K562 (cell line): ENCODE results near the gene RMND5A. TPM values are rescaled to one million over a fixed set of nuclear protein-coding genes. Genes with fewer than 3 reads are reported as not detected.

ENCODE experiments used
- ATAC-seq: fragments of 200-7000 bp; cut with Tn5 transposase; 3 replicates; pipeline ENCODE4 v1.9.1; 2020; ENCODE audit warnings: moderate library complexity
- BruUV-seq: library from RNA; stranded (reverse); fragments of 400-500 nt; replicated peaks from 2 replicates; lab custom pipeline; 2021; lab: Mats Ljungman, UMichigan
- CTCF ChIA-PET: fragments of 300-600 bp; formaldehyde crosslinking; extraction: SDS; loops from one replicate; lab custom pipeline; 2021; ENCODE audit warnings: low intra/inter-chr PET ratio; lab: Yijun Ruan, JAX
- POLR2A ChIA-PET: fragments of 300-600, 350-650 bp; sonication (Branson Sonifier 250); formaldehyde crosslinking; extraction: SDS; loops from one replicate; lab custom pipeline; 2021; ENCODE audit warnings: antibody characterized with exemption, inconsistent platforms; lab: Yijun Ruan, JAX
- DNase-seq, 4 experiments: peaks; one replicate each; pipeline versions ENCODE4 v3.0.0 to v3.0.0-alpha.2; 2011 to 2018; ENCODE audit warnings: low spot score in 3 of 4, mixed read lengths in 3 of 4; ENCODE audit errors: extremely low read depth in 1 of 4
- FAIRE-seq: peaks from 2 replicates; lab custom pipeline; 2011; peaks lifted over from hg19 to GRCh38; lab: Jason Lieb, UNC
- H2AFZ ChIP-seq: 2 replicates; pipeline ENCODE4 v1.6.0; 2011; ENCODE audit warnings: low read depth, low read length, control low read depth, inconsistent platforms
- H3K27ac ChIP-seq: fragments of 200-600 bp; 3 replicates; pipeline ENCODE4 v1.8.0; 2011; ENCODE audit warnings: low read depth, mild to moderate bottlenecking, control low read depth, inconsistent platforms, low read length, moderate library complexity, mixed read lengths; ENCODE audit errors: extremely low read depth
- H3K27me3 ChIP-seq, 2 experiments: fragments of 300-600 bp in 1 of 2; 2 replicates in 1 of 2; 3 replicates in 1 of 2; pipeline versions ENCODE4 v1.6.0 to v1.8.0; 2011; ENCODE audit warnings: inconsistent platforms in 2 of 2, low read length in 2 of 2, mild to moderate bottlenecking in 1 of 2, mixed read lengths in 1 of 2, moderate library complexity in 1 of 2; ENCODE audit not compliant: control insufficient read depth in 2 of 2, insufficient read depth in 2 of 2
- H3K36me3 ChIP-seq: fragments of 300-600 bp; 3 replicates; pipeline ENCODE4 v1.8.0; 2011; ENCODE audit warnings: mild to moderate bottlenecking, low read length, inconsistent platforms; ENCODE audit not compliant: control insufficient read depth, insufficient read depth
- H3K4me1 ChIP-seq, 2 experiments: fragments of 200-600 bp in 1 of 2; replicated peaks in 1 of 2; 2 replicates in 1 of 2; 3 replicates in 1 of 2; pipeline versions ENCODE4 v1.5.1 to v1.8.0; 2011; ENCODE audit warnings: inconsistent platforms in 2 of 2, low read length in 2 of 2, mild to moderate bottlenecking in 1 of 2, mixed read lengths in 1 of 2, moderate library complexity in 1 of 2; ENCODE audit not compliant: control insufficient read depth in 2 of 2, insufficient read depth in 2 of 2
- H3K4me2 ChIP-seq: 2 replicates; pipeline ENCODE4 v1.6.1; 2011; ENCODE audit warnings: low read length, control low read depth, inconsistent platforms, mixed read lengths; ENCODE audit not compliant: insufficient read depth
- H3K4me3 ChIP-seq: fragments of 200-600 bp; sonication (generic), shearing (Covaris generic); 2 replicates; pipeline ENCODE4 v1.5.1; 2016; ENCODE audit warnings: control low read depth, inconsistent platforms
- H3K79me2 ChIP-seq: fragments of 200-600 bp; 3 replicates; pipeline ENCODE4 v1.8.0; 2011; ENCODE audit warnings: low read length, inconsistent platforms; ENCODE audit not compliant: control insufficient read depth, insufficient read depth
- H3K9ac ChIP-seq, 2 experiments: 2 replicates each; pipeline versions ENCODE4 v1.6.0 to v1.6.1; 2011; ENCODE audit warnings: low read depth in 2 of 2, low read length in 2 of 2, control low read depth in 1 of 2, inconsistent platforms in 1 of 2, mild to moderate bottlenecking in 1 of 2, mixed read lengths in 1 of 2; ENCODE audit not compliant: insufficient read depth in 1 of 2
- H3K9me1 ChIP-seq: one replicate; pipeline ENCODE4 v1.6.0; 2011; ENCODE audit warnings: inconsistent platforms, mild to moderate bottlenecking, low read length, moderate library complexity; ENCODE audit not compliant: control insufficient read depth, insufficient read depth
- H3K9me3 ChIP-seq: replicated peaks from 2 replicates; pipeline ENCODE4 v1.5.1; 2011; ENCODE audit warnings: low read depth, low read length, inconsistent platforms; ENCODE audit not compliant: control insufficient read depth, insufficient read depth
- H4K20me1 ChIP-seq: replicated peaks from 2 replicates; pipeline ENCODE4 v1.6.1; 2011; ENCODE audit warnings: low read length, inconsistent platforms, mixed read lengths; ENCODE audit not compliant: control insufficient read depth, insufficient read depth
- CREB1 ChIP-seq, 2 experiments: sonication (generic) in 1 of 2; formaldehyde crosslinking in 1 of 2; IDR thresholded peaks; 2 replicates each; pipeline versions ENCODE4 v1.6.1 to v1.8.0; 2012 to 2022; ENCODE audit warnings: inconsistent platforms in 1 of 2, mild to moderate bottlenecking in 1 of 2, missing genetic modification reagents in 1 of 2, moderate library complexity in 1 of 2
- EP400 ChIP-seq: fragments of 450-650 bp; IDR thresholded peaks from 2 replicates; pipeline ENCODE4 v1.6.1; 2017; ENCODE audit warnings: antibody characterized with exemption, mild to moderate bottlenecking, moderate library complexity
- GABPB2 ChIP-seq: fragments of 250-450 bp; sonication (Bioruptor Pico); conservative IDR thresholded peaks from 2 replicates; pipeline ENCODE4 v1.5.1; 2021; ENCODE audit warnings: mild to moderate bottlenecking
- GATAD2A ChIP-seq: fragments of 450-650 bp; IDR thresholded peaks from 2 replicates; pipeline ENCODE4 v1.6.1; 2017
- GATAD2B ChIP-seq: fragments of 450-650 bp; IDR thresholded peaks from 2 replicates; pipeline ENCODE4 v1.6.1; 2017; ENCODE audit warnings: mild to moderate bottlenecking, borderline replicate concordance
- HDAC2 ChIP-seq: fragments of 450-650 bp; IDR thresholded peaks from 2 replicates; pipeline ENCODE4 v1.6.1; 2016; ENCODE audit warnings: mild to moderate bottlenecking
- HNRNPLL ChIP-seq: fragments of 200-400 bp; formaldehyde crosslinking; IDR thresholded peaks from 2 replicates; pipeline ENCODE4 v1.6.1; 2017; ENCODE audit warnings: low read length, low read depth, mild to moderate bottlenecking; ENCODE audit not compliant: poor library complexity, severe bottlenecking
- HNRNPUL1 ChIP-seq: fragments of 200-400 bp; formaldehyde crosslinking; IDR thresholded peaks from 2 replicates; pipeline ENCODE4 v1.6.1; 2017; ENCODE audit warnings: low read length
- LEF1 ChIP-seq: fragments of 450-650 bp; IDR thresholded peaks from 2 replicates; pipeline ENCODE4 v1.6.1; 2016; ENCODE audit warnings: mild to moderate bottlenecking
- SMAD2 ChIP-seq: fragments of 150-350 bp; IDR thresholded peaks from 2 replicates; pipeline ENCODE4 v1.6.1; 2014; ENCODE audit warnings: low read depth, mild to moderate bottlenecking, low read length
- STAT5A ChIP-seq: IDR thresholded peaks from 2 replicates; pipeline ENCODE4 v1.6.1; 2012; ENCODE audit warnings: low read length, inconsistent platforms, borderline replicate concordance
- TAF15 ChIP-seq: fragments of 200-400 bp; formaldehyde crosslinking; IDR thresholded peaks from 2 replicates; pipeline ENCODE4 v1.6.1; 2017; ENCODE audit warnings: mild to moderate bottlenecking, low read depth, low read length, moderate library complexity
- ZNF324 ChIP-seq: fragments of 250-450 bp; sonication (Bioruptor Pico); IDR thresholded peaks from 2 replicates; pipeline ENCODE4 v1.4.0; 2020; ENCODE audit warnings: mild to moderate bottlenecking
- ZNF695 ChIP-seq: fragments of 450-650 bp; formaldehyde crosslinking; IDR thresholded peaks from 2 replicates; pipeline ENCODE4 v1.4.0; 2020; ENCODE audit warnings: mild to moderate bottlenecking, moderate library complexity
- WGBS: fragments of 100-300 bp; shearing (Covaris generic); methylation state at CpG from one replicate; pipeline ENCODE4 v1.1.6; 2016; ENCODE audit warnings: low coverage, mixed read lengths; ENCODE audit not compliant: insufficient coverage; ENCODE audit errors: missing lambda C conversion rate; 5-methylcytosine and 5-hydroxymethylcytosine counted together
- in situ Hi-C: fragments of 300-500 bp; cut with MboI; formaldehyde crosslinking; loops from 4 replicates; pipeline ENCODE4 v1.15.0; 2018; ENCODE audit warnings: inconsistent platforms, mixed read lengths
- intact Hi-C: fragments of 100-400 bp; cut with micrococcal nuclease; formaldehyde crosslinking; loops from 2 replicates; pipeline ENCODE4 v1.14.2; 2022
- polyA plus RNA-seq, 8 experiments: library from polyadenylated mRNA; depleted of rRNA in 4 of 8; stranded (reverse) in 5 of 8; unstranded in 3 of 8; fragments of >200 nt; fragmentation: Nextera tagmentation in 2 of 8; fragmentation: Illumina TruSeq in 1 of 8; extraction: Ambion mirVana in 2 of 8; extraction: Trizol in 1 of 8; gene quantifications; 2 replicates each; pipeline versions ENCODE4 v1.2.1 to v1.2.3, GENCODE V29; 2011 to 2014; ENCODE audit warnings: inconsistent platforms in 1 of 8, missing spikeins in 1 of 8
- total RNA-seq, 7 experiments: library from RNA; depleted of rRNA in 6 of 7; stranded (reverse); fragments of >200 nt in 6 of 7; fragmentation: Illumina TruSeq in 2 of 7; extraction: Trizol in 2 of 7; gene quantifications; 2 replicates each; pipeline versions ENCODE4 v1.2.1 to v1.2.3, GENCODE V29; 2011 to 2021; ENCODE audit warnings: low replicate concordance in 1 of 7
- TF ChIP-seq, protein P1 (sequence below): fragments of 250-450 bp; sonication (Bioruptor Pico); IDR thresholded peaks from 2 replicates; pipeline ENCODE4 v1.4.0; 2020

The RMND5A gene
- total and polyA plus RNA-seq, 9 of the 15 experiments (the other 6 are each of a cell fraction or from before 2014, with no cell fraction given): 13.2 to 43.5 (median 34.1) TPM

DNA sequence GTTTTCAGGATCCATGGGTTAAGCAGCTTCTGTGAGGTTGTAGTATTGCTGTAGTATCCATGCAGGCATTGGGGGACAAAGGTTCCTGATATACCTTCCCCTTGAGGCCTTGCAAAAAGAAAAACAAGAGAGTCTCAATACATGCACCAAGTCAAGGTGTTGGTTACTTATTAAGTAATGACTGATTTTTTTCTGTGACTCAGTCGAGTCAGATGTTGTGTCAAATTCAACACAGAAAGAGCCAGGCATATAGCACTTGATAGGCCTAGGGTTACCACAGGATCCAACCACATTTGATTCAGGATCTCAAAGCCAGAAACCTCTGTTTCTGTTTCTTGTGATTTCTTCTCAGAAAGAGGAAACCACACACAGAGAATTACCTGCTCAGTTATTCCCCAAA, 95.5 kb downstream of the RMND5A start:
- FAIRE-seq: no peak
- CTCF ChIA-PET: no interaction called here
- 0% methylated on average over 1 of the region's 1 CpG for WGBS
- intact Hi-C loops: no loop called here
- Histone ChIP-seq H3K4me3 (no peak overlapping the region), H3K9ac (no peak overlapping the region), H2AFZ (no peak overlapping the region), H3K4me1 (no peaks in the 10 kb centered on the region), H3K9me3 (no peaks in the 10 kb centered on the region), H3K27ac (no peak overlapping the region), H3K79me2 (no peaks in the 10 kb centered on the region), H3K27me3 (no peaks in the 10 kb centered on the region; a peak in 2 of 5 replicates), H3K9me1 (no peaks in the 10 kb centered on the region), H3K36me3 (no peaks in the 10 kb centered on the region), H4K20me1 (no peaks in the 10 kb centered on the region), H3K4me2 (no peak overlapping the region)
- TF ChIP-seq CREB1 (IDR thresholded peaks at IDR 0.05) (no peak), CREB1 (CRISPR knock-in tag; IDR thresholded peaks at IDR 0.05) (no peak), ZNF324 (CRISPR knock-in tag) (no peak), HNRNPUL1 (no peak), GABPB2 (CRISPR knock-in tag) (no peak), HDAC2 (no peak), EP400 (no peak), HNRNPLL (no peak), ZNF695 (CRISPR knock-in tag) (no peak), LEF1 (no peak), TAF15 (no peak), STAT5A (no peak), GATAD2A (no peak), GATAD2B (no peak), SMAD2 (no peak)
- TF ChIP-seq, protein P1, sequence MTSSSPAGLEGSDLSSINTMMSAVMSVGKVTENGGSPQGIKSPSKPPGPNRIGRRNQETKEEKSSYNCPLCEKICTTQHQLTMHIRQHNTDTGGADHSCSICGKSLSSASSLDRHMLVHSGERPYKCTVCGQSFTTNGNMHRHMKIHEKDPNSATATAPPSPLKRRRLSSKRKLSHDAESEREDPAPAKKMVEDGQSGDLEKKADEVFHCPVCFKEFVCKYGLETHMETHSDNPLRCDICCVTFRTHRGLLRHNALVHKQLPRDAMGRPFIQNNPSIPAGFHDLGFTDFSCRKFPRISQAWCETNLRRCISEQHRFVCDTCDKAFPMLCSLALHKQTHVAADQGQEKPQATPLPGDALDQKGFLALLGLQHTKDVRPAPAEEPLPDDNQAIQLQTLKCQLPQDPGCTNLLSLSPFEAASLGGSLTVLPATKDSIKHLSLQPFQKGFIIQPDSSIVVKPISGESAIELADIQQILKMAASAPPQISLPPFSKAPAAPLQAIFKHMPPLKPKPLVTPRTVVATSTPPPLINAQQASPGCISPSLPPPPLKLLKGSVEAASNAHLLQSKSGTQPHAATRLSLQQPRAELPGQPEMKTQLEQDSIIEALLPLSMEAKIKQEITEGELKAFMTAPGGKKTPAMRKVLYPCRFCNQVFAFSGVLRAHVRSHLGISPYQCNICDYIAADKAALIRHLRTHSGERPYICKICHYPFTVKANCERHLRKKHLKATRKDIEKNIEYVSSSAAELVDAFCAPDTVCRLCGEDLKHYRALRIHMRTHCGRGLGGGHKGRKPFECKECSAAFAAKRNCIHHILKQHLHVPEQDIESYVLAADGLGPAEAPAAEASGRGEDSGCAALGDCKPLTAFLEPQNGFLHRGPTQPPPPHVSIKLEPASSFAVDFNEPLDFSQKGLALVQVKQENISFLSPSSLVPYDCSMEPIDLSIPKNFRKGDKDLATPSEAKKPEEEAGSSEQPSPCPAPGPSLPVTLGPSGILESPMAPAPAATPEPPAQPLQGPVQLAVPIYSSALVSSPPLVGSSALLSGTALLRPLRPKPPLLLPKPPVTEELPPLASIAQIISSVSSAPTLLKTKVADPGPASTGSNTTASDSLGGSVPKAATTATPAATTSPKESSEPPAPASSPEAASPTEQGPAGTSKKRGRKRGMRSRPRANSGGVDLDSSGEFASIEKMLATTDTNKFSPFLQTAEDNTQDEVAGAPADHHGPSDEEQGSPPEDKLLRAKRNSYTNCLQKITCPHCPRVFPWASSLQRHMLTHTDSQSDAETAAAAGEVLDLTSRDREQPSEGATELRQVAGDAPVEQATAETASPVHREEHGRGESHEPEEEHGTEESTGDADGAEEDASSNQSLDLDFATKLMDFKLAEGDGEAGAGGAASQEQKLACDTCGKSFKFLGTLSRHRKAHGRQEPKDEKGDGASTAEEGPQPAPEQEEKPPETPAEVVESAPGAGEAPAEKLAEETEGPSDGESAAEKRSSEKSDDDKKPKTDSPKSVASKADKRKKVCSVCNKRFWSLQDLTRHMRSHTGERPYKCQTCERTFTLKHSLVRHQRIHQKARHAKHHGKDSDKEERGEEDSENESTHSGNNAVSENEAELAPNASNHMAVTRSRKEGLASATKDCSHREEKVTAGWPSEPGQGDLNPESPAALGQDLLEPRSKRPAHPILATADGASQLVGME (CRISPR knock-in tag): no peak
- no peak for DNase-seq
- BruUV-seq: no TSS peak
- POLR2A ChIA-PET: no interaction called here
- in situ Hi-C loops: no loop called here
- ATAC-seq: no peak
